GM19397 (cell line): ENCODE measurements around the gene RHOT1.
"Not testable (repeated sequence)": the region's sequence is repeated elsewhere in the genome, so short reads cannot be mapped to it uniquely, and the experiment has no call there.

ENCODE experiments used
- ATAC-seq: cut with Tn5 transposase; IDR thresholded peaks from one replicate; pipeline ENCODE4 v1.9.1; 2021; ENCODE audit warnings: mild to moderate bottlenecking, moderate library complexity; ENCODE audit not compliant: unreplicated experiment

RHOT1 gene

GRCh38 chr17:32142038-32142856, at the start of gene RHOT1:
Gene RHOT1 (plus strand): TSS chr17:32142502. CDS start chr17:32142693, 191 bp downstream.
- ATAC-seq, result peak; percentile 91

- no peak for ATAC-seq
These were observed 42.6 kb upstream of the RHOT1 start for GRCh38 chr17:32099686-32100085.

GRCh38 chr17:32100323-32100722, 42.0 kb upstream of the RHOT1 start:
- ATAC-seq, result not testable (repeated sequence)

- ATAC-seq, result no peak
These were observed 41.2 kb upstream of the RHOT1 start for GRCh38 chr17:32100971-32101631.

GRCh38 chr17:32102172-32102571, 40.1 kb upstream of the RHOT1 start:
- no peak for ATAC-seq

GRCh38 chr17:32102646-32103186, 39.6 kb upstream of the RHOT1 start:
- no peak for ATAC-seq

- ATAC-seq, result no peak
These were observed 38.7 kb upstream of the RHOT1 start for GRCh38 chr17:32103476-32104113.

- ATAC-seq, result no peak
These were observed 38.1 kb upstream of the RHOT1 start for GRCh38 chr17:32104158-32104557.

- not testable (repeated sequence) for ATAC-seq
These were observed 35.8 kb upstream of the RHOT1 start for GRCh38 chr17:32106471-32106981.

- not testable (repeated sequence) for ATAC-seq
These were observed 35.1 kb upstream of the RHOT1 start for GRCh38 chr17:32107194-32107593.

GRCh38 chr17:32110596-32110995, 31.7 kb upstream of the RHOT1 start:
- ATAC-seq, result no peak

- no peak for ATAC-seq
These were observed 31.0 kb upstream of the RHOT1 start for GRCh38 chr17:32111141-32111771.

GRCh38 chr17:32112416-32112815, 29.9 kb upstream of the RHOT1 start:
- no peak for ATAC-seq

GRCh38 chr17:32114536-32114935, 27.8 kb upstream of the RHOT1 start:
- no peak for ATAC-seq

GRCh38 chr17:32115546-32115945, 26.8 kb upstream of the RHOT1 start:
- ATAC-seq, result not testable (repeated sequence)

- no peak for ATAC-seq
These were observed 25.4 kb upstream of the RHOT1 start for GRCh38 chr17:32116937-32117336.

- ATAC-seq, result no peak
These were observed 24.9 kb upstream of the RHOT1 start for GRCh38 chr17:32117399-32117798.

- ATAC-seq, result not testable (repeated sequence)
These were observed 24.2 kb upstream of the RHOT1 start for GRCh38 chr17:32118088-32118487.

GRCh38 chr17:32118835-32119234, 23.5 kb upstream of the RHOT1 start:
- ATAC-seq, result no peak

- no peak for ATAC-seq
These were observed 22.2 kb upstream of the RHOT1 start for GRCh38 chr17:32120141-32120540.

GRCh38 chr17:32120716-32121115, 21.6 kb upstream of the RHOT1 start:
- ATAC-seq, result no peak
